H9 (cell line): Measurements from ENCODE around the gene PLCL1. TPM values are rescaled to one million over a fixed set of nuclear protein-coding genes. Genes with fewer than 3 reads are reported as not detected.

Source experiments
- DNase-seq: peaks from one replicate; pipeline ENCODE4 v3.0.0-alpha.2; 2017
- H2AFZ ChIP-seq: one replicate; pipeline ENCODE4 v1.6.1; 2013; ENCODE audit warnings: mild to moderate bottlenecking, low read length, control low read depth, moderate library complexity
- H2AK5ac ChIP-seq: 2 replicates; pipeline ENCODE4 v1.6.1; 2013; ENCODE audit warnings: low read length, control low read depth, mixed read lengths; ENCODE audit not compliant: insufficient read length
- H2BK120ac ChIP-seq: one replicate; pipeline ENCODE4 v1.6.1; 2013; ENCODE audit warnings: low read depth, mild to moderate bottlenecking, low read length, control low read depth, inconsistent platforms; ENCODE audit not compliant: poor library complexity, severe bottlenecking
- H2BK12ac ChIP-seq: 2 replicates; pipeline ENCODE4 v1.6.1; 2013; ENCODE audit warnings: low read length, control low read depth, mixed read lengths, low read depth; ENCODE audit not compliant: insufficient read length
- H2BK15ac ChIP-seq: 2 replicates; pipeline ENCODE4 v1.6.1; 2013; ENCODE audit warnings: low read depth, low read length, control low read depth
- H2BK20ac ChIP-seq: one replicate; pipeline ENCODE4 v1.6.1; 2013; ENCODE audit warnings: low read depth, mild to moderate bottlenecking, low read length, control low read depth, inconsistent platforms; ENCODE audit not compliant: poor library complexity, severe bottlenecking
- H2BK5ac ChIP-seq: 2 replicates; pipeline ENCODE4 v1.6.1; 2013; ENCODE audit warnings: low read length, control low read depth, mixed read lengths; ENCODE audit not compliant: insufficient read length
- H3K14ac ChIP-seq: 2 replicates; pipeline ENCODE4 v1.6.1; 2013; ENCODE audit warnings: low read length, control low read depth; ENCODE audit not compliant: insufficient read depth
- H3K18ac ChIP-seq: 2 replicates; pipeline ENCODE4 v1.6.1; 2013; ENCODE audit warnings: low read depth, mild to moderate bottlenecking, mixed read lengths, low read length, control low read depth; ENCODE audit not compliant: insufficient read length
- H3K23ac ChIP-seq: 2 replicates; pipeline ENCODE4 v1.6.1; 2013; ENCODE audit warnings: low read length, control low read depth, mixed read lengths, low read depth; ENCODE audit not compliant: insufficient read length
- H3K23me2 ChIP-seq: 2 replicates; pipeline ENCODE4 v1.6.1; 2013; ENCODE audit warnings: low read depth, mild to moderate bottlenecking, mixed read lengths, low read length, control low read depth; ENCODE audit not compliant: insufficient read length, poor library complexity, severe bottlenecking
- H3K27ac ChIP-seq: 2 replicates; pipeline ENCODE4 v1.5.1; 2013; ENCODE audit warnings: low read length, control low read depth, mixed read lengths, low read depth; ENCODE audit not compliant: insufficient read length
- H3K27me3 ChIP-seq: 2 replicates; pipeline ENCODE4 v1.6.1; 2013; ENCODE audit warnings: low read length, control low read depth, inconsistent platforms; ENCODE audit not compliant: insufficient read depth
- H3K4ac ChIP-seq: 2 replicates; pipeline ENCODE4 v1.6.1; 2013; ENCODE audit warnings: low read depth, mild to moderate bottlenecking, control low read depth, inconsistent platforms, low read length, moderate library complexity
- H3K4me1 ChIP-seq: 2 replicates; pipeline ENCODE4 v1.6.1; 2013; ENCODE audit warnings: low read length, control low read depth, inconsistent platforms; ENCODE audit not compliant: insufficient read depth
- H3K4me2 ChIP-seq: 2 replicates; pipeline ENCODE4 v1.6.1; 2013; ENCODE audit warnings: low read length, control low read depth, mixed read lengths; ENCODE audit not compliant: insufficient read length, insufficient read depth
- H3K56ac ChIP-seq: 2 replicates; pipeline ENCODE4 v1.6.1; 2013; ENCODE audit warnings: low read depth, mild to moderate bottlenecking, mixed read lengths, low read length, control low read depth; ENCODE audit not compliant: insufficient read length
- H3K79me1 ChIP-seq: 2 replicates; pipeline ENCODE4 v1.6.1; 2013; ENCODE audit warnings: low read depth, mild to moderate bottlenecking, moderate library complexity, low read length, control low read depth, inconsistent platforms; ENCODE audit not compliant: insufficient read depth, poor library complexity, severe bottlenecking
- H3K79me2 ChIP-seq: 2 replicates; pipeline ENCODE4 v1.6.1; 2013; ENCODE audit warnings: low read length, control low read depth, inconsistent platforms; ENCODE audit not compliant: insufficient read depth
- H3K9ac ChIP-seq: 2 replicates; pipeline ENCODE4 v1.6.1; 2013; ENCODE audit warnings: low read length, control low read depth, mixed read lengths; ENCODE audit not compliant: insufficient read length; ENCODE audit errors: extremely low read depth
- H3K9me3 ChIP-seq: one replicate; pipeline ENCODE4 v1.6.1; 2013; ENCODE audit warnings: low read depth, low read length, inconsistent platforms; ENCODE audit not compliant: control insufficient read depth
- H3T11ph ChIP-seq: one replicate; pipeline ENCODE4 v1.6.1; 2013; ENCODE audit warnings: mild to moderate bottlenecking, low read length, control low read depth, inconsistent platforms
- H4K20me1 ChIP-seq: one replicate; pipeline ENCODE4 v1.6.1; 2013; ENCODE audit not compliant: control insufficient read depth, insufficient read length, insufficient read depth
- H4K5ac ChIP-seq: 2 replicates; pipeline ENCODE4 v1.6.1; 2013; ENCODE audit warnings: low read depth, mild to moderate bottlenecking, mixed read lengths, low read length, control low read depth; ENCODE audit not compliant: insufficient read length
- H4K8ac ChIP-seq: replicated peaks from 2 replicates; pipeline ENCODE4 v1.6.1; 2013; ENCODE audit warnings: low read length, control low read depth, mixed read lengths, low read depth; ENCODE audit not compliant: insufficient read length
- H4K91ac ChIP-seq: 2 replicates; pipeline ENCODE4 v1.6.1; 2013; ENCODE audit warnings: low read depth, mild to moderate bottlenecking, moderate library complexity, mixed read lengths, low read length, control low read depth; ENCODE audit not compliant: insufficient read length
- H3K27ac Mint-ChIP-seq, 3 experiments: 2 replicates in 2 of 3; 3 replicates in 1 of 3; pipeline ENCODE4 v1.8.0; 2020 to 2021; ENCODE audit warnings: mixed read lengths in 3 of 3, mild to moderate bottlenecking in 1 of 3, moderate library complexity in 1 of 3
- H3K27me3 Mint-ChIP-seq: 2 replicates; pipeline ENCODE4 v1.8.0; 2021; ENCODE audit warnings: low read depth, mild to moderate bottlenecking, moderate library complexity, mixed read lengths
- H3K36me3 Mint-ChIP-seq, 3 experiments: 2 replicates in 2 of 3; 3 replicates in 1 of 3; pipeline ENCODE4 v1.8.0; 2020 to 2021; ENCODE audit warnings: low read depth in 3 of 3, mixed read lengths in 3 of 3; ENCODE audit not compliant: insufficient read depth in 1 of 3
- H3K4me1 Mint-ChIP-seq, 2 experiments: 2 replicates each; pipeline ENCODE4 v1.8.0; 2020; ENCODE audit warnings: mixed read lengths in 2 of 2
- H3K4me3 Mint-ChIP-seq, 2 experiments: 2 replicates in 1 of 2; 3 replicates in 1 of 2; pipeline ENCODE4 v1.8.0; 2020 to 2021; ENCODE audit warnings: mild to moderate bottlenecking in 2 of 2, mixed read lengths in 2 of 2, moderate library complexity in 1 of 2
- H3K9me3 Mint-ChIP-seq, 2 experiments: 2 replicates in 1 of 2; 3 replicates in 1 of 2; pipeline ENCODE4 v1.8.0; 2020; ENCODE audit warnings: mild to moderate bottlenecking in 2 of 2, mixed read lengths in 2 of 2, moderate library complexity in 1 of 2
- CTCF ChIP-seq: fragments of 200-600 bp; sonication (generic); conservative IDR thresholded peaks from 3 replicates; pipeline ENCODE4 v1.8.0; 2021; ENCODE audit warnings: antibody characterized with exemption, mild to moderate bottlenecking
- total RNA-seq: library from RNA; stranded (reverse); gene quantifications from 2 replicates; pipeline ENCODE4 v1.2.1, GENCODE V29; 2021

Gene PLCL1
- total RNA-seq, 1 experiment from 2014 or later: 0.04 TPM

- Histone ChIP-seq H4K5ac (no peak overlapping the region), H2BK5ac (no peak overlapping the region), H3K27me3 (no peaks in the 10 kb centered on the region), H3K4me1 (no peaks in the 10 kb centered on the region), H4K8ac (no peak overlapping the region), H2BK12ac (no peak overlapping the region), H2AK5ac (no peak overlapping the region), H3K9ac (no peak overlapping the region), H3K27ac (no peak overlapping the region), H3K79me1 (no peaks in the 10 kb centered on the region), H4K91ac (no peak overlapping the region), H3K9me3 (no peaks in the 10 kb centered on the region), H3K4me2 (no peak overlapping the region), H3K14ac (no peak overlapping the region), H3K18ac (no peak overlapping the region), H3K4ac (no peak overlapping the region), H4K20me1 (no peaks in the 10 kb centered on the region), H3K79me2 (no peaks in the 10 kb centered on the region), H2AFZ (no peak overlapping the region), H3K56ac (no peak overlapping the region), H3K23me2 (no peaks in the 10 kb centered on the region), H2BK20ac (no peak overlapping the region), H2BK120ac (no peak overlapping the region), H2BK15ac (no peak overlapping the region), H3T11ph (no peak overlapping the region), H3K23ac (no peak overlapping the region)
- peaks cover 8% of the 10 kb centered on the region for H3K27me3 Mint-ChIP-seq
- H3K4me3 Mint-ChIP-seq: no peak overlapping the region
- H3K27ac Mint-ChIP-seq: no peak overlapping the region
- no peak for TF ChIP-seq CTCF
- no peak for DNase-seq
- H3K36me3 Mint-ChIP-seq: 0 out of 7 replicates have a peak, but pooled peaks cover 0 to 4% (median 0%) of the 10 kb centered on the region in 3 experiments
- peaks cover 6 to 8% of the 10 kb centered on the region in 2 experiments; a peak in 3 of 5 replicates for H3K9me3 Mint-ChIP-seq
- no peaks in the 10 kb centered on the region for H3K4me1 Mint-ChIP-seq
These were observed 9.1 kb upstream of the PLCL1 start for GRCh38 chr2:197795277-197795676.
